K562 (cell line): Measurements from ENCODE around the gene CUL4B. TPM values are rescaled to one million over a fixed set of nuclear protein-coding genes. Genes with fewer than 3 reads are reported as not detected.
A peak's percentile ranks its signal among the peaks of the same experiment; 100 is the strongest.

Experiments used
- E4F1 ChIP-seq: fragments of 250-450 bp; sonication (Bioruptor Pico); IDR thresholded peaks from 2 replicates; pipeline ENCODE4 v1.5.0; 2021; ENCODE audit warnings: mild to moderate bottlenecking, borderline replicate concordance
- HEY1 ChIP-seq: fragments of 250-450 bp; sonication (Bioruptor Pico); IDR thresholded peaks from 2 replicates; pipeline ENCODE4 v1.5.0; 2020; ENCODE audit warnings: mild to moderate bottlenecking, moderate library complexity, borderline replicate concordance
- HMGN3 ChIP-seq: IDR thresholded peaks from 2 replicates; pipeline ENCODE4 v1.6.1; 2011; ENCODE audit warnings: borderline replicate concordance, low read depth, mild to moderate bottlenecking, mixed read lengths, low read length; ENCODE audit not compliant: insufficient read length; ENCODE audit errors: extremely low read depth
- HNRNPL ChIP-seq: fragments of 200-400 bp; formaldehyde crosslinking; IDR thresholded peaks from 2 replicates; pipeline ENCODE4 v1.6.1; 2017; ENCODE audit warnings: low read depth, mild to moderate bottlenecking, low read length
- JUND ChIP-seq, 2 experiments: IDR thresholded peaks; 2 replicates in 1 of 2; 3 replicates in 1 of 2; pipeline ENCODE4 v1.6.1; 2011; ENCODE audit warnings: borderline replicate concordance in 2 of 2, low read depth in 2 of 2, low read length in 2 of 2, improper control_type of control experiment in 1 of 2, missing biosample characterization in 1 of 2, missing genetic modification characterization in 1 of 2, missing genetic modification reagents in 1 of 2
- KDM5B ChIP-seq: fragments of 200-600 bp; sonication (generic); IDR thresholded peaks from 2 replicates; pipeline ENCODE4 v1.6.1; 2012; ENCODE audit warnings: low read depth, mild to moderate bottlenecking, moderate library complexity, low read length, control low read depth, inconsistent platforms; ENCODE audit not compliant: insufficient replicate concordance
- MCM3 ChIP-seq: fragments of 450-650 bp; IDR thresholded peaks from 2 replicates; pipeline ENCODE4 v1.6.1; 2016
- MEF2A ChIP-seq: IDR thresholded peaks from 2 replicates; pipeline ENCODE4 v1.6.1; 2011; ENCODE audit warnings: low read depth, mild to moderate bottlenecking, low read length, moderate library complexity; ENCODE audit not compliant: control insufficient read depth
- MNT ChIP-seq, 2 experiments: fragments of 450-650 bp; conservative IDR thresholded peaks; 2 replicates each; pipeline ENCODE4 v1.6.1; 2017; ENCODE audit warnings: mild to moderate bottlenecking in 2 of 2, moderate library complexity in 2 of 2
- MYNN ChIP-seq, 2 experiments: sonication (generic); formaldehyde crosslinking in 1 of 2; IDR thresholded peaks; 2 replicates each; pipeline versions ENCODE4 v1.5.0 to v1.6.1; 2016 to 2020; ENCODE audit warnings: antibody characterized with exemption in 1 of 2, missing genetic modification reagents in 1 of 2
- NR3C1 ChIP-seq: sonication (generic); formaldehyde crosslinking; IDR thresholded peaks from 2 replicates; pipeline ENCODE4 v1.8.1; 2022; ENCODE audit warnings: missing genetic modification reagents
- POLR2AphosphoS5 ChIP-seq: IDR thresholded peaks from 2 replicates; pipeline ENCODE4 v1.6.1; 2011; ENCODE audit warnings: mild to moderate bottlenecking, low read depth, low read length, moderate library complexity; ENCODE audit not compliant: control insufficient read depth, insufficient read depth
- RBBP5 ChIP-seq: fragments of 200-600 bp; sonication (generic); IDR thresholded peaks from 2 replicates; pipeline ENCODE4 v1.6.1; 2012; ENCODE audit warnings: borderline replicate concordance, mild to moderate bottlenecking, low read length, control low read depth, inconsistent platforms; ENCODE audit not compliant: insufficient read depth, poor library complexity, severe bottlenecking
- SIN3A ChIP-seq, 2 experiments: fragments of 150-350 bp in 1 of 2; IDR thresholded peaks; 2 replicates each; pipeline ENCODE4 v1.6.1; 2011 to 2016; ENCODE audit warnings: borderline replicate concordance in 2 of 2, low read depth in 2 of 2, low read length in 2 of 2, mild to moderate bottlenecking in 2 of 2, moderate library complexity in 2 of 2; ENCODE audit not compliant: control insufficient read depth in 1 of 2
- SMARCA5 ChIP-seq: fragments of 450-650 bp; IDR thresholded peaks from 2 replicates; pipeline ENCODE4 v1.6.1; 2016
- SMARCE1 ChIP-seq: fragments of 450-650 bp; IDR thresholded peaks from 2 replicates; pipeline ENCODE4 v1.7.1; 2016; ENCODE audit warnings: mild to moderate bottlenecking
- TCF15 ChIP-seq: fragments of 250-450 bp; sonication (Bioruptor Pico); IDR thresholded peaks from 2 replicates; pipeline ENCODE4 v1.8.0; 2022; ENCODE audit warnings: moderate library complexity, mild to moderate bottlenecking, inconsistent platforms
- ZNF134 ChIP-seq: fragments of 250-450 bp; sonication (Bioruptor Pico); conservative IDR thresholded peaks from 2 replicates; pipeline ENCODE4 v1.4.0; 2020
- ZZZ3 ChIP-seq: fragments of 450-650 bp; IDR thresholded peaks from 2 replicates; pipeline ENCODE4 v1.6.1; 2016; ENCODE audit warnings: antibody characterized with exemption, mild to moderate bottlenecking, moderate library complexity
- polyA plus RNA-seq, 8 experiments: library from polyadenylated mRNA; depleted of rRNA in 4 of 8; stranded (reverse) in 5 of 8; unstranded in 3 of 8; fragments of >200 nt; fragmentation: Nextera tagmentation in 2 of 8; fragmentation: Illumina TruSeq in 1 of 8; extraction: Ambion mirVana in 2 of 8; extraction: Trizol in 1 of 8; gene quantifications; 2 replicates each; pipeline versions ENCODE4 v1.2.1 to v1.2.3, GENCODE V29; 2011 to 2014; ENCODE audit warnings: inconsistent platforms in 1 of 8, missing spikeins in 1 of 8
- total RNA-seq, 7 experiments: library from RNA; depleted of rRNA in 6 of 7; stranded (reverse); fragments of >200 nt in 6 of 7; fragmentation: Illumina TruSeq in 2 of 7; extraction: Trizol in 2 of 7; gene quantifications; 2 replicates each; pipeline versions ENCODE4 v1.2.1 to v1.2.3, GENCODE V29; 2011 to 2021; ENCODE audit warnings: low replicate concordance in 1 of 7

CUL4B gene
- total and polyA plus RNA-seq, 9 of the 15 experiments (the other 6 are each of a cell fraction or from before 2014, with no cell fraction given), result 15.0 to 41.7 (median 37.5) TPM

GRCh38 chrX:120603707-120604360, 43.1 kb upstream of the CUL4B start, which contains the start of gene MCTS1 (continued):
- TF ChIP-seq MNT (conservative IDR thresholded peaks at IDR 0.05) (peak; percentile 34 to 75; a peak in 3 of 4 replicates), KDM5B (peak; percentile 42), RBBP5 (peak; percentile 71), MCM3 (no peak), MEF2A (0 out of 2 replicates have a peak, but pooled peaks have one; percentile 21), HEY1 (CRISPR knock-in tag) (no peak), HMGN3 (no peak), NR3C1 (CRISPR knock-in tag) (no peak), SMARCA5 (no peak), ZZZ3 (no peak), HNRNPL (no peak), SIN3A (IDR thresholded peaks at IDR 0.05; ENCODE audit: borderline replicate concordance in 2 of 2, control insufficient read depth in 1 of 2, low read depth in 2 of 2, low read length in 2 of 2) (0 out of 4 replicates have a peak, but pooled peaks of 1 of the 2 experiments have one; percentile 51), POLR2AphosphoS5 (peak; percentile 58; the same call in 1 of the 2 replicates), ZNF134 (CRISPR knock-in tag) (peak; percentile 76), SMARCE1 (no peak), TCF15 (no peak), JUND (IDR thresholded peaks at IDR 0.05; ENCODE audit: borderline replicate concordance, low read depth, low read length) (peak; percentile 74), JUND (tag; IDR thresholded peaks at IDR 0.05; ENCODE audit: borderline replicate concordance, low read depth, low read length) (no peak), MYNN (IDR thresholded peaks at IDR 0.05) (no peak), MYNN (CRISPR knock-in tag; IDR thresholded peaks at IDR 0.05) (no peak), E4F1 (CRISPR knock-in tag) (peak; percentile 95)
- TF ChIP-seq, all 486 proteins: peak for 89
